Dedifferentiated amniotic fluid mesenchymal stem cell (primary cell): ENCODE measurements around the gene LRRC17.
"Not testable (repeated sequence)": the region's sequence is repeated elsewhere in the genome, so short reads cannot be mapped to it uniquely, and the experiment has no call there.

ENCODE experiments used
- DNase-seq: peaks from one replicate; pipeline ENCODE4 v3.0.0-alpha.2; 2016; ENCODE audit errors: extremely low spot score

Gene LRRC17

DNA sequence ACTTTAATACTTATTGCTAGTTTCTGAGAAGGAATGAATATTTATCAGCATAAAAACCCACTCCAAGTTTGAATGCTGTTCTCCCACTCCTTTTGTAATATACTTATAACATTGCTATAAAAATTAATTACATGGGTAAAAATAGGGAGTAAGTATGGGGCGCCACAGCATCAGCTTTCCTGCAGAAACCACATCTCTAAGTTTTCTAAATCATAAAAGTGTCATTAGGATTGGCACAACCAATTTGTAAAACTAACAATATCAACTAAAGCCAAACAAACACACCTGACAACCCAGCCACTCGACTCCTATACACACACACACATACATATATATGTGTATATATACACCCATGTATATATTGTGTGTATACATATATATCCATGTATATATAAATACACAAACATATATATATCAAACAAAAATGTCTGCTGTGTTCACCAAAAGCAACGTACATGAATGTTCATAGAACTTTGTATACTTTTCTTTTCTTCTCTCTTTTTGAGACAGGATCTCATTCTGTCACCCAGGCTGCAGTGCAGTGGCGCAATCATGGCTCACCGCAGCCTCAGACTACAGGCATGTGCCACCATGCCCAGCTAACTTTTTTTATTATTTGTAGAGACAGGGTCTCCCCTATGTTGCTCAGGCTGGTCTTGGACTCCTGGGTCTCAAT, 14.8 kb upstream of the LRRC17 start:
- no peak for DNase-seq

DNA sequence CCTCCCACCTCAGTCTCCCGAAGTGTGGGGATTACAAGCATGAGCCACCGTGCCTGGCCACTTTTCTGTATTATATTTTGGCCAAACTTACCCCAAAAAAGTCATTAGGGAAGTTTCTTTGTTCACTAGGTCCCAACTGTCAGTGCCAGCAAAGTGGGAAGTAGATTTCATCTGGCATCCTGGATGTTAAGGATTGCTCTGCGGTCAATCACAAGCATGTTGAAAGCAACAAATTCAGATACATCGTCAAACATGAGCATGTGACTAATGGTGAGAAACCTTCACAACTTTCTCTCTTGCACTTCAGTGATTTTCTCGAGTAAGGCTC, 14.3 kb upstream of the LRRC17 start:
- no peak for DNase-seq

GRCh38 chr7:102902052-102902451, 10.7 kb upstream of the LRRC17 start:
- DNase-seq, result not testable (repeated sequence)

GRCh38 chr7:102903576-102903975, 9.2 kb upstream of the LRRC17 start:
- DNase-seq, result not testable (repeated sequence)

- DNase-seq, result no peak
These were observed 4.1 kb upstream of the LRRC17 start for GRCh38 chr7:102908676-102909075.

DNA sequence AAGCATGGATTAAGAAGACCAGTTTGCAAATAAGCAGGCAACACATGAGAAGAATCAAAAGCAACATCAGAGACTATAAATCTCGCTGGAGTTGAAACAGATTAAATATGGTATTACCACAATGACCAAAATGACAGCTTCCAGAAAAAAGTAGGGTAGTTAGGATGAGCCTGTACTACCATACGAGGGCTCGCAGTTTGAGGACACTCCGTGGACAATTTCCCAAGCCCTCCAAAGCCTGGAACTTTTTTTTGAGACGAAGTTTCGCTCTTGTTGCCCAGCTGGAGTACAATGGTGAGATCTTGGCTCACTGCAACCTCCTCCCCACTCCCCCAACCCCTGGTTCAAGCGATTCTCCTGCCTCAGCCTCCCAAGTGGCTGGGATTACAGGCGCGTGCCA, 1.0 kb downstream of the LRRC17 start:
- no peak for DNase-seq

DNA sequence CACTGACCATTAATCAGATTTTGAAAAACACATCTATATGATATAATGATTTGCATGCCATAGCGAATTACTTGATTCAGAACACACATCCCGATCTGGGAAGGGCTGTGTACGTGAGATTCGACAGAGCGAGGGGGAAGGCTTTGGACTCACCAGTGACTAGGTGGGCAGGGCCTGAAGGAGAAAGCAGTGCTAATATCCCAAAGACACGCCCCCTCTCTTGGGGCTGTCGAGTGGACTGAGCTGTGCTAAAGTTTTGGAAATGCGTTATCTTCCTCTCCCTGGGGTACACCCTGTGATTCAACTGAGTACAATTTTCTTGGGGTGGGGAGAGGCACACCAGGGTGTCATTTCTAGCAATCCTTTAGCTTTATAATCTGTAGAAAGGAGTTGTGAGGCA, 1.8 kb downstream of the LRRC17 start:
- no peak for DNase-seq

DNA sequence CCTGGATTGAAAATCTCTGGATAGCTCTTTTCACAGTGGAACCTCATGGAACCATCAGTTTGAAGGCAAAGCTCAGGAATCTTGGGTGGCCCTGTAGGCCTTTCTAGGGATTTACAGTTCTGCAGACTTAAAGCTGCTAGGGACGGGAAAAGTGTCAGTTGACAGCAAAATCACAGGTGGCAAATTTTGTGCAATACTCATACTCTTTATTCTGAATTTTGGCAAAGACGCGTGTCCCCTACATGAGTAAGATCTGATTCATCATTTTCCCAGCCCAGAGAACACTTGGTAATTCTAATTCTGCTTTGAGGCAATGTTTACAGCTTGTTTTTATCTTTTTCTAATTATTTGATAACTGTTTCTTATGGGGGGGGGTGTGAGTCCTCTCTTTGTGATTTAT, 3.6 kb downstream of the LRRC17 start:
- peak; percentile 30 for DNase-seq

- no peak for DNase-seq
These were observed 4.1 kb downstream of the LRRC17 start for GRCh38 chr7:102916881-102917280.

DNA sequence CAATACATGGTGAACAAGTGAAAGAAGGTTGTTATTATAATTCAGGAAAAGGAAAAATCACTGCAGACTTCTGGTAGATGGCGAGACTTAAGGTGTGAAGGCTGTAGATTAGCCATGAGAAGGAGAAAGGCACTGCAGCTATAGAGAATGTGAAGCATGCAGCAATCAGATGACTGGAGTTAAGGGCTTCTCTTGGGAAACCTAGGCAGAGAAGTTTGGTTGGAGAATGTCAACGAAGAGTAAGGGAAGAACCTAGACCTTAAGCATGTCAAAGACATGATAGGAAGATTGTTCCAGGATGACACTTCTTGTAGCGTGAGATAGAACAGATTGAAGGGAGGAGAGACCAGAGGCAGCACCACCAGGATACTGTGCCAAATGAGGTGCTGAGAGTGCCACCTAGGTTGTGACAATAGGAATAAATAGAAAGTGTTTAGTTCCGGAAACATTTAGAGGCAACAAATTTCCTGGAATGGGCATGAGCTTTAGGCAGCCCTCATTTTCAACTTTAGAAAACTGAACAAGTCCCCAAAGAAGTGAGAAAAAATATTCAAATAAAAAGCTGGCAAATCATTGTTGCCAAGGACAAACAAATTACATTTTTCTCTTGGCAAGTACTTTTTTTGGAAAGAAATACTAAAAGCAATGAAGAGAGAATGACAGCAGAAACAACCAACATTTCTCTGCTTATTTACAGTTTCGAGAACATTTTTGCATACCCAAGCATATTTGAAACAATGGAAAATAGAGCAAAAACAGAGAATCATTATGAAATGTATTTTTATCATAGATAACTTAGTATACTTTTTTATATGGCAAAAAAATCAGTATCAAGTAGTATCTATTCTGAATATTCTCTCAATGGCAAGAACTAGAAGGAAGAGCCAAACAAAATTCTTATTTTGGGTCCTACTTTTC, 4.9 kb downstream of the LRRC17 start:
- DNase-seq, result no peak

- DNase-seq, result no peak
These were observed 6.0 kb downstream of the LRRC17 start for GRCh38 chr7:102918845-102919244.

GRCh38 chr7:102925976-102926782, 13.4 kb downstream of the LRRC17 start:
- no peak for DNase-seq

DNA sequence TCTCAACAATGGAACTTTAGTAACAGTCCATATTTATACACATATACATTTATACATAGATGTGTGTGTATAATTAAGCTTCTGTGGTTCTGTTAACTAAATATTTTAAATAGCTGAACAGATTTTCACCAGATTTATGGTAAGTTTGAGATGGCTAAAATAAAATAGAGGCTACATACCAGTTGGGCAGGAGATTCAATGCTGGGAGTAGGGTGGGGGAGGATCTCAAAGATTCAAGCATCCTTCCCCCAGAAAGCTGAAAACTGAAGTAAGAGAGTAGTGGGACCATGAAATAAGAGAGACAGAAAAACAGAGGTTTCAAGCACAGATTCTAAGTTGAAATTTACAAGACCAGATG, 14.0 kb downstream of the LRRC17 start:
- DNase-seq, result no peak

DNA sequence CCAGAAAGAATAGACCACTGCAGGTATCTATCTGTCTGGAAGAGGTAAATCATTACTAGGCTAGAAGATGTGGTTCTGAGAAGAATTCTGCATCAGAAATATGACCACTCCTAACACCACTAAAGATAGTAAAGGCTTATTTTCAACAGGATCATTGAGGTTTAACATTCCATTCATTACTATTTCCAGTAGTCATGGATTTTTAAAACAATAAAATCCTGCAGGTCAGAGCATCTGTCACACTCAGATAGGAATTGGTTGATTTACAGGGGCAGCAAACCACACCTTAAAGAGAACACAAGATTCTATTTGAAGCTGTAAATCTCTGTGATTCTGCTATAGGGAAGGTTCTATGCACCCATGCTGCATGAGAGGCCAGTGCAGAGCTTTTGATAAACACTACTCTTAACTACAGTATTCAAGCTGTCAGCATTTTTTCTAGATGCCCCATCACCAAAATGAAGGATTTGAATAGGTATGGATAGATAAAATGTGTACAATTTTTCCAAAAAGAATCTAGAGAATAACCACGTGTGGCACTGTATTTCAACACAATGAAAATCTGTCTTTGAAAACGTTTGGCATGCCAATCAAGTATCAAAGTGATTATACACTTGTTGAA, 14.6 kb downstream of the LRRC17 start:
- no peak for DNase-seq

GRCh38 chr7:102931757-102932156, 19.0 kb downstream of the LRRC17 start:
- no peak for DNase-seq

GRCh38 chr7:102933763-102934162, 21.0 kb downstream of the LRRC17 start:
- peak; percentile 90 for DNase-seq

GRCh38 chr7:102934239-102934638, 21.4 kb downstream of the LRRC17 start:
- DNase-seq, result no peak

GRCh38 chr7:102934701-102935100, 21.9 kb downstream of the LRRC17 start:
- DNase-seq, result no peak

DNA sequence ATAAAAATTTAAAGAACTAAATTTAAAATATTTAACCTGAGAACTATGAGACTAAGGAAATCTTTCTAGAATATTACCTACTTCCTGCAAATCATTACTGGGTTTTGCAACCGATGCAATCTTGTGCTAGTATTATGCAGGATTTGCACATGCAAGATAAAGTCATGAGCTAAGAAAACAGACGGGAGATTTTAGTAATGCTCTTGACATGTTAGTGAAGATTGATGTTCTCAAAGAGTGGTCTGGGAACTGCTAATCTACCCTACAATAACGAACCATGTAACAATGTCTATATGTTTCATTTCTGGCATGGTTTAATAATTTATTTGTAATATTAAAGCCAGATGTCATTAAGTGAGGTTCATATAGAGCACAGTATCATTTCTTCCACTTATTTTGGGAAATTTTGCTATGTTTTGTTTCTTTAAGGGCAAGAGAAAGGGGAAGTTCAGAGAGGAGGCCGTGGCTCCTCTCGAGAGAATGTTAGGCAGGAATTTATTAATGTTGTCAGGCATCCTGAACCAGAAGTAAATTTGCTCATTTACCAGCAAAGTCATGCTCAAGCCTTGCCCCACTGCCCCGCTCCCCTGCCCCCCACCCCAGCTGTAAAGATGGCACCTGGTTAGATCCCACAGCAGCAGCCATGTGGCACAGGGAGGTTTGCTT, 22.8 kb downstream of the LRRC17 start:
- no peak for DNase-seq

DNA sequence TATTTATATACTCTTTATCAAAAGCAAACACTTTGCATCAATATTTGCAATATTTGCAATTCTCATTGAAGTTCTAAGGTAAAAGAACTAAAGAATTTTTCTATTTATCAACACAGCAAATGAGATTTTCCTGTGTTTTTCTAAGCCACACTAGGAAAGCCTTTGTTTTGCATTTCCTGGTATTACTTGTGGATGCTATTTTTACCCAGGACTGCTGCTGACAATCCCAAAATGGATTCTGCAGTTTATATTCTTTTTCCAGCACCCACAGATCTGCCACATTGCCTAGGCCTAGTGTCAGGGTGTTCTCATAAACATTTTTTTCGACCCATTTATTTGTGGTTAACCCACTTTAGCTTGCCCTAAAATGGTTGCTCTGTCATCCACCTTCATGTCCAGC, 25.9 kb downstream of the LRRC17 start:
- DNase-seq, result no peak

GRCh38 chr7:102942181-102942866, 29.5 kb downstream of the LRRC17 start:
- DNase-seq, result no peak
